Activated B cell treated with CpG ODN at 0.5 μM for 24 hours (primary cell): ENCODE measurements around the gene NUP98. TPM values are rescaled to one million over a fixed set of nuclear protein-coding genes. Genes with fewer than 3 reads are reported as not detected.
"Not testable (repeated sequence)": the region's sequence is repeated elsewhere in the genome, so short reads cannot be mapped to it uniquely, and the experiment has no call there.

Source experiments
- ATAC-seq: fragments of 200-7000 bp; cut with Tn5 transposase; one replicate; pipeline ENCODE4 v1.10.0; 2021; ENCODE audit warnings: low read depth, mild to moderate bottlenecking, moderate library complexity
- CTCF ChIA-PET: fragments of 350-600 bp; sonication (Branson Sonifier 250); formaldehyde crosslinking; loops from one replicate; lab custom pipeline; 2021; ENCODE audit warnings: antibody characterized with exemption; lab: Charles Lee
- POLR2A ChIA-PET: fragments of 350-600 bp; sonication (Branson Sonifier 250); formaldehyde crosslinking; loops from one replicate; lab custom pipeline; 2021; ENCODE audit warnings: antibody characterized with exemption; lab: Charles Lee
- DNase-seq: peaks from one replicate; pipeline ENCODE4 v3.0.0; 2022
- H3K27ac Mint-ChIP-seq: one replicate; pipeline ENCODE4 v1.8.0; 2020; ENCODE audit warnings: mixed read lengths
- H3K27me3 Mint-ChIP-seq: one replicate; pipeline ENCODE4 v1.8.0; 2021; ENCODE audit warnings: mixed read lengths
- H3K36me3 Mint-ChIP-seq: one replicate; pipeline ENCODE4 v1.8.0; 2021; ENCODE audit warnings: low read depth, mixed read lengths
- H3K4me1 Mint-ChIP-seq: one replicate; pipeline ENCODE4 v1.8.0; 2021; ENCODE audit warnings: mixed read lengths
- H3K4me3 Mint-ChIP-seq: one replicate; pipeline ENCODE4 v1.8.0; 2020; ENCODE audit warnings: mild to moderate bottlenecking, mixed read lengths
- H3K9me3 Mint-ChIP-seq: one replicate; pipeline ENCODE4 v1.8.0; 2020; ENCODE audit warnings: mixed read lengths
- intact Hi-C: fragments of 100-400 bp; cut with micrococcal nuclease; formaldehyde crosslinking; loops from one replicate; pipeline ENCODE4 v1.15.1; 2024
- total RNA-seq: library from RNA; stranded (reverse); gene quantifications from 2 replicates; pipeline ENCODE4 v1.2.3, GENCODE V29; 2022
- TF ChIP-seq, protein P1 (sequence below): fragments of 200-600 bp; IDR thresholded peaks from one replicate; pipeline ENCODE4 v1.8.0; 2022; ENCODE audit warnings: antibody characterized with exemption, mild to moderate bottlenecking

The NUP98 gene
- total RNA-seq, 1 donor from 2014 or later = 117 TPM

DNA sequence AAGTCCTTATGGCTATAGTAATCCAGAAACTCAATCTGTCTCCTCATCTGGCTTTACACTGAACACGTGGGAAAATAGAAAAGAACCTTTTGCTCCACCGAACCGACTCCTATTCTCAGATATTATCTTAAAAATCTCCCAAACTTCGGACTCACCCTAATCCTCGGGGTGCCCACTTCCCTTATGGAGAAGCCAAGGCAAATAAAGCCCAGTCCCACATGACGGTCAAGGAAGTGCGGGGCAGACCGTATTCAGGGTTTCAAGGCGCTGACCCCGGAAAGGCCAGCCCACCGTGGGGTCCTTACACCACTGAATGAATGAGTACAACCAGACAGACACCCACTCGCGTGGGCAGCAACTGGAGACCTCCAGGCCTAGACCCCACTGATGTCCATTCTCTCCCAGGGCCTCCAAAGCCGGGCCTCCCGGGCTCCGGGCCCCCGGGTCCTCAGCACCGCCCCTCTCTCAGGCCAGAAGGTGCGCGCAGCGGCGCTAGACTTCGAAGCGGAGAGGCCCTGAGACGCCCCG lies 489 bp downstream of the NUP98 start:
- Mint-ChIP-seq H3K4me1 (peaks cover 43% of the 10 kb centered on the region), H3K4me3 (peak overlapping the region; percentile 98), H3K27ac (peak overlapping the region; percentile 99), H3K27me3 (no peaks in the 10 kb centered on the region), H3K36me3 (peaks cover 35% of the 10 kb centered on the region), H3K9me3 (no peaks in the 10 kb centered on the region)
- peak; percentile 26 for ATAC-seq
- intact Hi-C loops = loop anchor here (1.0 to 5.0 kb wide), 8 partner anchors 11 to 1395 kb away; partner anchors contain the start of genes PGAP2, RRM1 and TSSC4
- TF ChIP-seq, protein P1, sequence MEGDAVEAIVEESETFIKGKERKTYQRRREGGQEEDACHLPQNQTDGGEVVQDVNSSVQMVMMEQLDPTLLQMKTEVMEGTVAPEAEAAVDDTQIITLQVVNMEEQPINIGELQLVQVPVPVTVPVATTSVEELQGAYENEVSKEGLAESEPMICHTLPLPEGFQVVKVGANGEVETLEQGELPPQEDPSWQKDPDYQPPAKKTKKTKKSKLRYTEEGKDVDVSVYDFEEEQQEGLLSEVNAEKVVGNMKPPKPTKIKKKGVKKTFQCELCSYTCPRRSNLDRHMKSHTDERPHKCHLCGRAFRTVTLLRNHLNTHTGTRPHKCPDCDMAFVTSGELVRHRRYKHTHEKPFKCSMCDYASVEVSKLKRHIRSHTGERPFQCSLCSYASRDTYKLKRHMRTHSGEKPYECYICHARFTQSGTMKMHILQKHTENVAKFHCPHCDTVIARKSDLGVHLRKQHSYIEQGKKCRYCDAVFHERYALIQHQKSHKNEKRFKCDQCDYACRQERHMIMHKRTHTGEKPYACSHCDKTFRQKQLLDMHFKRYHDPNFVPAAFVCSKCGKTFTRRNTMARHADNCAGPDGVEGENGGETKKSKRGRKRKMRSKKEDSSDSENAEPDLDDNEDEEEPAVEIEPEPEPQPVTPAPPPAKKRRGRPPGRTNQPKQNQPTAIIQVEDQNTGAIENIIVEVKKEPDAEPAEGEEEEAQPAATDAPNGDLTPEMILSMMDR = no peak
- DNase-seq = no peak
- POLR2A ChIA-PET = interaction anchor here (0.6 to 5.6 kb wide), 6 partner anchors 9 to 105 kb away, joined by 3 to 74 read pairs (median 16); partner anchors contain the start of genes PGAP2, RHOG and STIM1
- CTCF ChIA-PET = interaction anchor here (0.9 to 1.7 kb wide), 4 partner anchors 12 to 275 kb away, joined by 3 to 6 read pairs (median 4); partner anchors contain the start of gene RHOG

GRCh38 chr11:3796346-3796745 lies 1.0 kb downstream of the NUP98 start:
- Mint-ChIP-seq H3K27ac (peak overlapping the region; percentile 99), H3K4me1 (peaks cover 43% of the 10 kb centered on the region), H3K36me3 (peaks cover 35% of the 10 kb centered on the region), H3K9me3 (no peaks in the 10 kb centered on the region), H3K27me3 (no peaks in the 10 kb centered on the region), H3K4me3 (peak overlapping the region; percentile 98)
- CTCF ChIA-PET = interaction anchor here (0.9 to 1.7 kb wide), 3 partner anchors 13 to 276 kb away, joined by 3 to 6 read pairs (median 3); partner anchors contain the start of gene RHOG
- intact Hi-C loops = loop anchor here (2.0 to 5.0 kb wide), 2 partner anchors 98 to 1394 kb away; partner anchors contain the start of gene TSSC4
- TF ChIP-seq, protein P1 = no peak
- no peak for DNase-seq
- no peak for ATAC-seq
- POLR2A ChIA-PET = interaction anchor here (2.4 to 5.6 kb wide), 3 partner anchors 8 to 44 kb away, joined by 8 to 74 read pairs (median 26); partner anchors contain the start of genes PGAP2 and RHOG

GRCh38 chr11:3796002-3796311 lies 1.4 kb downstream of the NUP98 start:
- H3K27ac Mint-ChIP-seq = peak overlapping the region; percentile 99
- no peak for ATAC-seq
- TF ChIP-seq, protein P1 = no peak
- intact Hi-C loops = loop anchor here (2.0 to 5.0 kb wide), 2 partner anchors 99 to 1394 kb away; partner anchors contain the start of gene TSSC4
- H3K4me1 Mint-ChIP-seq = peaks cover 43% of the 10 kb centered on the region
- ChIA-PET CTCF (interaction anchor here (0.9 to 1.7 kb wide), 4 partner anchors 11 to 277 kb away, joined by 3 to 6 read pairs (median 3); partner anchors contain the start of gene RHOG), POLR2A (interaction anchor here (2.4 to 5.6 kb wide), 3 partner anchors 8 to 44 kb away, joined by 8 to 74 read pairs (median 26); partner anchors contain the start of genes PGAP2 and RHOG)
- peaks cover 35% of the 10 kb centered on the region for H3K36me3 Mint-ChIP-seq
- H3K9me3 Mint-ChIP-seq = no peaks in the 10 kb centered on the region
- H3K4me3 Mint-ChIP-seq = peak overlapping the region; percentile 98
- no peak for DNase-seq
- no peaks in the 10 kb centered on the region for H3K27me3 Mint-ChIP-seq

- DNase-seq = no peak
- ATAC-seq = no peak
- intact Hi-C loops = loop anchor here (2.0 to 5.0 kb wide), 2 partner anchors 99 to 1393 kb away; partner anchors contain the start of gene TSSC4
- peaks cover 48% of the 10 kb centered on the region for H3K4me1 Mint-ChIP-seq
- no peaks in the 10 kb centered on the region for H3K9me3 Mint-ChIP-seq
- CTCF ChIA-PET = interaction anchor here (1.0 to 1.7 kb wide), 3 partner anchors 10 to 277 kb away, joined by 3 to 6 read pairs (median 3); no protein-coding TSS in a partner anchor
- TF ChIP-seq, protein P1 = no peak
- H3K27me3 Mint-ChIP-seq = no peaks in the 10 kb centered on the region
- peak overlapping the region; percentile 98 for H3K4me3 Mint-ChIP-seq
- peak overlapping the region; percentile 99 for H3K27ac Mint-ChIP-seq
- H3K36me3 Mint-ChIP-seq = peaks cover 40% of the 10 kb centered on the region
- POLR2A ChIA-PET = interaction anchor here (2.4 to 5.6 kb wide), 3 partner anchors 7 to 45 kb away, joined by 8 to 74 read pairs (median 26); partner anchors contain the start of genes PGAP2 and RHOG
Observed at GRCh38 chr11:3795131-3796001, 2.0 kb downstream of the NUP98 start.

GRCh38 chr11:3794387-3794786 lies 3.0 kb downstream of the NUP98 start:
- Mint-ChIP-seq H3K36me3 (peaks cover 46% of the 10 kb centered on the region), H3K4me1 (peaks cover 51% of the 10 kb centered on the region)
- H3K27me3 Mint-ChIP-seq, H3K4me3 Mint-ChIP-seq, H3K27ac Mint-ChIP-seq, ATAC-seq, H3K9me3 Mint-ChIP-seq, intact Hi-C loops, DNase-seq, CTCF ChIA-PET: not testable (repeated sequence)
- POLR2A ChIA-PET = interaction anchor here (0.7 kb wide), 1 partner anchor 18 kb away, joined by 3 read pairs; no protein-coding TSS in a partner anchor
